ENCODE data around the gene DCLK3. TPM values are rescaled to one million over a fixed set of nuclear protein-coding genes. Genes with fewer than 3 reads are reported as not detected.

The DCLK3 gene
- total and polyA plus RNA-seq, 10 of the 15 experiments (the other 5 are each of a cell fraction or from before 2014, with no cell fraction given): not detected

DNA sequence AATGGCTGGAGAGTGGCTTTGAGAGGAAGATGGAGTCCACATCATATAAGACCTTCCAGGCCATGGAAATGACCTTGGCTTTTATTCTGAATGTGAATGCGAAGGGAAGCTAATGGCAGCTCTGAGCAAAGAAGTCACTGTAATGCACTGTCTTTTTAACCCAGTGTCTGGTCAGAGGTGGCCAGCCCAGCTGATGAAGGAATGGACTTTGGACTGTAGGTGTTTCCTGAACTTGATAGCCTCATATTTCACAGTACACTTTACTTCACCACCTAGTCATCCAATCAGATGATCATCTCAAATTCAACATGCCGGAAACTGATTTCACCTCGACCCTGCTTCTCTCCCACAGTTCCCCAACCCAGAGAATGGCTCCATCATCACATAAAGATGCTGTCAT, 33.4 kb downstream of the DCLK3 start (continued):
- TF ChIP-seq KDM1A (IDR thresholded peaks at IDR 0.05; ENCODE audit: borderline replicate concordance): no peak

DNA sequence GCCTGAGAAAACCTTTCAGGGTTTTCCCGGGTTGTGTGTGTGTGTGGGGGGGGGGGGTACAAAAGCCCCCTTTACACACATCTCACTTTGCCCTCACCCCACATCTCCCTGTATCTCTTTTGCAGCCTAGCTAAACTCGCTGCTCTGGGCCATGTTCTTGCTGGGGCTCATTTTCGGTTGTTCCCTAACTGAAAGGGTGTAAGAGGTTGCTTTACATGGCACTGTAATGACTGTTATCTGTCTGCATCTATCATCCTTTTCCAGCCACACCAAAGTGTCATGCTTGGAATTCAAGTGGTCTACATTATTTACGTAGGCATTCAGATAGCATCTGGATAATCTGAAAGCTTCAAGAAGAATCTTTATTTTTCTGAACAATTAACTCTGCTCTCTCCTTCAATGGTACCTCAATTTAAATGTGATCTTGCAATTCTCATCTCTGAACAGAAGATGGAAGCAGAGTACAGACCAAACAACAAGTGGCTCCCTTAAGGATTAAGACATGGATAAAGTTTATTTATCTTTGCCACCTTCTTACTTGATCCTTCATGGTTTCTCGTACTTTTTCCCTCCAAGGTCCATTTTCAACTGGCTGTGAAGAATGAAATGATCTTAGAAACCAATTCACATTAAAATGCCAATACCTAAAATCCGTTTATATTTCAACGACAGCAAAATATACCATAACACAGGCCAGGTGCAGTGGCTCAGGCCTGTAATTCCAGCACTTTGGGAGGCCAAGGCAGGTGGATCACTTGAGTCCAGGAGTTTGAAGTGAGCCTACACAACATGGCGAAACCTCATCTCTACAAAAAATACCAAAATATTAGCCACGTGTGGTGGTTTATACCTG, 34.9 kb downstream of the DCLK3 start:
- in situ Hi-C loops (cut with MboI): loop anchor here (5.0 to 25.0 kb wide), 4 partner anchors 135 to 1058 kb away; no protein-coding TSS in a partner anchor

More for the DNA sequence above, 34.9 kb downstream of the DCLK3 start:
- 15% methylated on average over 9 of the region's 9 CpGs for WGBS (ENCODE audit: insufficient coverage, insufficient replicate concordance, low lambda C conversion rate, missing lambda C conversion rate)
- peak; percentile 77 for ATAC-seq
- no peak overlapping the region for H3K4me2 ChIP-seq (ENCODE audit: control insufficient read depth, insufficient read depth)
- POLR2A ChIA-PET: interaction anchor here (0.7 kb wide), 1 partner anchor 411 kb away, joined by 3 read pairs; no protein-coding TSS in a partner anchor
- H3K4me3 ChIP-seq: no peak overlapping the region
- no peaks in the 10 kb centered on the region for H4K20me1 ChIP-seq (ENCODE audit: control insufficient read depth, insufficient read depth)
- no TSS peak for BruUV-seq (replicated peaks)
- no peaks in the 10 kb centered on the region for H3K9me3 ChIP-seq (replicated peaks; ENCODE audit: control insufficient read depth, insufficient read depth, low read length)
- intact Hi-C loops (cut with micrococcal nuclease; ENCODE audit: unreplicated experiment): loop anchor here (1.0 kb wide), 3 partner anchors 140 to 484 kb away; no protein-coding TSS in a partner anchor
- H3K9ac ChIP-seq (ENCODE audit: control insufficient read depth, insufficient read depth, low read length): no peak overlapping the region
- FAIRE-seq: peak; percentile 93
- TF ChIP-seq RAD21 (IDR thresholded peaks at IDR 0.05; ENCODE audit: insufficient read depth, low read depth, low read length): peak; percentile 90
- TF ChIP-seq SMC3 (IDR thresholded peaks at IDR 0.05; ENCODE audit: borderline replicate concordance, low read length): peak; percentile 61; the same call in 1 of the 2 replicates
- TF ChIP-seq POU2F2 (IDR thresholded peaks at IDR 0.05; ENCODE audit: borderline replicate concordance, low read depth, low read length): no peak
- TF ChIP-seq, protein P1, sequence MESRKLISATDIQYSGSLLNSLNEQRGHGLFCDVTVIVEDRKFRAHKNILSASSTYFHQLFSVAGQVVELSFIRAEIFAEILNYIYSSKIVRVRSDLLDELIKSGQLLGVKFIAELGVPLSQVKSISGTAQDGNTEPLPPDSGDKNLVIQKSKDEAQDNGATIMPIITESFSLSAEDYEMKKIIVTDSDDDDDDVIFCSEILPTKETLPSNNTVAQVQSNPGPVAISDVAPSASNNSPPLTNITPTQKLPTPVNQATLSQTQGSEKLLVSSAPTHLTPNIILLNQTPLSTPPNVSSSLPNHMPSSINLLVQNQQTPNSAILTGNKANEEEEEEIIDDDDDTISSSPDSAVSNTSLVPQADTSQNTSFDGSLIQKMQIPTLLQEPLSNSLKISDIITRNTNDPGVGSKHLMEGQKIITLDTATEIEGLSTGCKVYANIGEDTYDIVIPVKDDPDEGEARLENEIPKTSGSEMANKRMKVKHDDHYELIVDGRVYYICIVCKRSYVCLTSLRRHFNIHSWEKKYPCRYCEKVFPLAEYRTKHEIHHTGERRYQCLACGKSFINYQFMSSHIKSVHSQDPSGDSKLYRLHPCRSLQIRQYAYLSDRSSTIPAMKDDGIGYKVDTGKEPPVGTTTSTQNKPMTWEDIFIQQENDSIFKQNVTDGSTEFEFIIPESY (IDR thresholded peaks at IDR 0.05): no peak
- TF ChIP-seq, protein P2, sequence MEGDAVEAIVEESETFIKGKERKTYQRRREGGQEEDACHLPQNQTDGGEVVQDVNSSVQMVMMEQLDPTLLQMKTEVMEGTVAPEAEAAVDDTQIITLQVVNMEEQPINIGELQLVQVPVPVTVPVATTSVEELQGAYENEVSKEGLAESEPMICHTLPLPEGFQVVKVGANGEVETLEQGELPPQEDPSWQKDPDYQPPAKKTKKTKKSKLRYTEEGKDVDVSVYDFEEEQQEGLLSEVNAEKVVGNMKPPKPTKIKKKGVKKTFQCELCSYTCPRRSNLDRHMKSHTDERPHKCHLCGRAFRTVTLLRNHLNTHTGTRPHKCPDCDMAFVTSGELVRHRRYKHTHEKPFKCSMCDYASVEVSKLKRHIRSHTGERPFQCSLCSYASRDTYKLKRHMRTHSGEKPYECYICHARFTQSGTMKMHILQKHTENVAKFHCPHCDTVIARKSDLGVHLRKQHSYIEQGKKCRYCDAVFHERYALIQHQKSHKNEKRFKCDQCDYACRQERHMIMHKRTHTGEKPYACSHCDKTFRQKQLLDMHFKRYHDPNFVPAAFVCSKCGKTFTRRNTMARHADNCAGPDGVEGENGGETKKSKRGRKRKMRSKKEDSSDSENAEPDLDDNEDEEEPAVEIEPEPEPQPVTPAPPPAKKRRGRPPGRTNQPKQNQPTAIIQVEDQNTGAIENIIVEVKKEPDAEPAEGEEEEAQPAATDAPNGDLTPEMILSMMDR (IDR thresholded peaks at IDR 0.05 in 2 of 3, conservative IDR thresholded peaks at IDR 0.05 in 1 of 3; ENCODE audit: control insufficient read depth in 2 of 3, extremely low read depth in 1 of 3, insufficient read depth in 1 of 3, low read depth in 3 of 3, low read length in 3 of 3): peak; percentile 56 to 79 (median 65)
- no peak overlapping the region for H2AFZ ChIP-seq (ENCODE audit: control insufficient read depth, low read depth, low read length)
- no peak overlapping the region for H3K27ac ChIP-seq (ENCODE audit: control insufficient read depth, insufficient read depth)
- SMC1A ChIA-PET (ENCODE audit: uncharacterized antibody, unreplicated experiment): interaction anchor here (1.0 to 1.2 kb wide), 2 partner anchors 229 to 305 kb away, joined by 4 read pairs; no protein-coding TSS in a partner anchor
- CTCF ChIA-PET: interaction anchor here (0.5 to 8.9 kb wide), 8 partner anchors 12 to 295 kb away, joined by 3 to 68 read pairs (median 3); no protein-coding TSS in a partner anchor
- no peaks in the 10 kb centered on the region for H3K27me3 ChIP-seq (replicated peaks in 1 of 2; ENCODE audit: control insufficient read depth in 2 of 2, insufficient read depth in 2 of 2, low read length in 1 of 2)
- H3K36me3 ChIP-seq (ENCODE audit: control insufficient read depth in 2 of 2, insufficient read depth in 2 of 2, low read length in 1 of 2): no peaks in the 10 kb centered on the region
- no peaks in the 10 kb centered on the region for H3K79me2 ChIP-seq (ENCODE audit: control insufficient read depth, insufficient read depth, low read length)
- DNase-seq (ENCODE audit: low read depth, low spot score): no peak
- no peaks in the 10 kb centered on the region for H3K4me1 ChIP-seq (ENCODE audit: control insufficient read depth, insufficient read depth, low read length)
- RAD21 ChIA-PET (ENCODE audit: unreplicated experiment): interaction anchor here (0.6 to 3.1 kb wide), 4 partner anchors 139 to 229 kb away, joined by 3 to 16 read pairs (median 6); no protein-coding TSS in a partner anchor
